Mesendoderm (in vitro differentiated cells): Measurements from ENCODE around the gene MED27.

Source experiments
- DNase-seq: peaks from one replicate; pipeline ENCODE4 v3.0.0; 2013
- H2AK5ac ChIP-seq: 2 replicates; pipeline ENCODE4 v1.6.1; 2013; ENCODE audit warnings: low read length, inconsistent platforms
- H2BK120ac ChIP-seq: 2 replicates; pipeline ENCODE4 v1.6.1; 2013; ENCODE audit warnings: low read depth, mild to moderate bottlenecking, low read length, moderate library complexity, mixed read lengths
- H2BK15ac ChIP-seq: replicated peaks from 2 replicates; pipeline ENCODE4 v1.6.1; 2013; ENCODE audit warnings: low read depth, mild to moderate bottlenecking, moderate library complexity
- H2BK5ac ChIP-seq: 2 replicates; pipeline ENCODE4 v1.6.1; 2013; ENCODE audit warnings: low read length, inconsistent platforms
- H3K18ac ChIP-seq: 2 replicates; pipeline ENCODE4 v1.6.1; 2013; ENCODE audit warnings: mild to moderate bottlenecking, low read length, mixed read lengths
- H3K23ac ChIP-seq: one replicate; pipeline ENCODE4 v1.6.1; 2013; ENCODE audit warnings: low read length
- H3K27ac ChIP-seq: 2 replicates; pipeline ENCODE4 v1.5.1; 2013; ENCODE audit warnings: low read depth, mild to moderate bottlenecking, inconsistent platforms, low read length, moderate library complexity
- H3K27me3 ChIP-seq: 2 replicates; pipeline ENCODE4 v1.6.1; 2013; ENCODE audit warnings: low read length, control low read depth, mild to moderate bottlenecking, inconsistent platforms; ENCODE audit not compliant: insufficient read depth, poor library complexity
- H3K36me3 ChIP-seq: 2 replicates; pipeline ENCODE4 v1.6.1; 2013; ENCODE audit warnings: low read length, inconsistent platforms; ENCODE audit not compliant: control insufficient read depth, insufficient read depth
- H3K4ac ChIP-seq: one replicate; pipeline ENCODE4 v1.6.1; 2013; ENCODE audit warnings: low read depth, mild to moderate bottlenecking, low read length, moderate library complexity
- H3K4me1 ChIP-seq: 2 replicates; pipeline ENCODE4 v1.6.1; 2013; ENCODE audit warnings: low read depth, low read length, inconsistent platforms; ENCODE audit not compliant: control insufficient read depth
- H3K4me2 ChIP-seq: 2 replicates; pipeline ENCODE4 v1.6.1; 2013; ENCODE audit warnings: low read length
- H3K4me3 ChIP-seq: 2 replicates; pipeline ENCODE4 v1.5.1; 2013; ENCODE audit warnings: mild to moderate bottlenecking, low read length
- H3K56ac ChIP-seq: one replicate; pipeline ENCODE4 v1.6.1; 2013; ENCODE audit warnings: low read length
- H3K79me1 ChIP-seq: 2 replicates; pipeline ENCODE4 v1.6.1; 2013; ENCODE audit warnings: low read length, inconsistent platforms
- H3K79me2 ChIP-seq: 2 replicates; pipeline ENCODE4 v1.6.1; 2013; ENCODE audit warnings: mild to moderate bottlenecking, low read length; ENCODE audit not compliant: control insufficient read depth, insufficient read depth
- H3K9ac ChIP-seq: 2 replicates; pipeline ENCODE4 v1.6.1; 2013; ENCODE audit warnings: low read length, inconsistent platforms
- H4K5ac ChIP-seq: one replicate; pipeline ENCODE4 v1.6.1; 2013; ENCODE audit warnings: low read length
- H4K8ac ChIP-seq: one replicate; pipeline ENCODE4 v1.6.1; 2013; ENCODE audit warnings: low read depth, mild to moderate bottlenecking, control low read depth, low read length, moderate library complexity
- WGBS: extraction: QIAGEN DNeasy Blood & Tissue Kit; methylation state at CpG from one replicate; pipeline ENCODE4 v1.1.7; 2013; ENCODE audit warnings: low lambda C conversion rate, missing lambda C conversion rate; ENCODE audit not compliant: insufficient coverage; ENCODE audit errors: extremely low coverage; 5-methylcytosine and 5-hydroxymethylcytosine counted together

Gene MED27

DNA sequence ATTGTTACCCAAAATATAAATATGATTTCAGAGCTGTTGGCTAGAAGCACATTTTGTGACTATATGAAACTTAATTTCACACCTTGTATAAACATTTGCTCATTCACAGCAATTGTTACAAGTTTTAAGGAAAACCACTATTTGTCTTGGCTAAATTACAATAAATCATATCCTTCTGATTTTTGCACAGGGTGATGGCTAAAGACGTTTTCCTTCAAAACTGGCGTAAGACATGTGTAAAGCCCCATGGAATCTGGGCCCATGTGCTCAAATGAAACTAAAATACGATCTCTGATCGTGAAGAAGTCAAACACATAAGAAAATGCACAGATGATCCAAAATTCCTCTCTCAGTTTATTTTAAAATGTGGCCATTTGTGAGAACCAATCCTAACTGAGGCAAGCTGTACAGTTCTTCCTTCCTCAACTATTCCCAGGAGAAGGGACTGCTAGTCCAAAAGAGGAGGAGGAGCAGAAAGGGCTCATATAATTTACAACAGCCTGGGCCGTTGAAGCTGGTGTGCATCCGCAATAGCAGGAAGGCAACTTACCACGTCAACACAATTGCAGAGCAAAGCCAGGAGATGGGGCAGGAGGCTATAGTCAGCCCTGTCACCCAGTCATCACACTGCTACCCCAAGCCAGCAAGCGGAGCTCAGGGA, 98.4 kb downstream of the MED27 start:
- Histone ChIP-seq H3K79me2 (no peaks in the 10 kb centered on the region), H3K23ac (no peak overlapping the region), H2AK5ac (no peak overlapping the region), H2BK120ac (no peak overlapping the region), H2BK5ac (no peak overlapping the region), H3K4me2 (no peak overlapping the region), H4K5ac (no peak overlapping the region), H3K79me1 (peaks cover 2% of the 10 kb centered on the region), H4K8ac (no peak overlapping the region), H2BK15ac (no peak overlapping the region), H3K27me3 (no peaks in the 10 kb centered on the region), H3K18ac (no peak overlapping the region), H3K4ac (no peak overlapping the region), H3K36me3 (no peaks in the 10 kb centered on the region), H3K27ac (no peak overlapping the region), H3K56ac (no peak overlapping the region), H3K4me1 (no peaks in the 10 kb centered on the region), H3K4me3 (no peak overlapping the region), H3K9ac (no peak overlapping the region)
- no peak for DNase-seq
- no CpG with 5 or more reads among the region's 8 CpGs for WGBS

DNA sequence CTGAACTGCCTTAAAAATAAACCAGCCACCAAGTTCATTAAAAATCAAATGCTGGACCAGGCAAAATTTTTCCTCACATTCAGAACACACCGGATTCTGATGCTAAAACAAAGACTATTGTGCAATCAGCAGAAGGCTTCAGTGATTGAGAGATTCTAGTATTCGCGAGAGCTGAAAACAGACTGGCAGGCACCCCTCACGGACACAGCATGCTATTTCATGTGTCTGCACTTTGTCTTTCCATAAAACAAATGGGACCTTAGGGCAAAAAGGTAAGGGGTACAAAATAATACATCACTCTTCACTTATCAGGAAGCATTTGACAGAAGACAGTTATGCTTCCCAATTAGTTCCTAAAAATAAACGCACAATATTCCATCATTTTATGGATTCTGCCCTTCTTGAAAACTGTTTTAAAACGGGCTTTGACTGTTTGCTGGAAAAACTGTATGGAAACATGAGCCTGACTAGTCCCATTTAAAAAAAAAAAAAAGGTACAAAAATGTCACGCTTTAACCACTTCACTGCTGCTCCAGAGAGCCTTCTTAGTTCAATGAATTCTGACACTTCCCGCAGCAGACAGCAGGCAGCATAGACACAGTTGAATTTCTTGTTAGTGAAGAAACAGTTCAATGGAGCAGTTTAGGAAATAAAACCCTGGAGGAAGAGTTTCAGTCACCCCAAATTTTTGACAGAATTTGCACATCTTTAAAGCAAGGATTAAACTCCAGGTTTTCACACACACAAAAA, 99.2 kb downstream of the MED27 start:
- Histone ChIP-seq H2BK120ac (no peak overlapping the region), H3K27me3 (no peaks in the 10 kb centered on the region), H2AK5ac (no peak overlapping the region), H3K56ac (no peak overlapping the region), H3K79me1 (peaks cover 2% of the 10 kb centered on the region), H2BK5ac (no peak overlapping the region), H3K4me3 (no peak overlapping the region), H3K9ac (no peak overlapping the region), H3K27ac (no peak overlapping the region), H3K79me2 (no peaks in the 10 kb centered on the region), H2BK15ac (no peak overlapping the region), H4K5ac (no peak overlapping the region), H3K4me2 (no peak overlapping the region), H3K23ac (no peak overlapping the region), H3K18ac (no peak overlapping the region), H3K4ac (no peak overlapping the region), H3K4me1 (no peaks in the 10 kb centered on the region), H3K36me3 (no peaks in the 10 kb centered on the region), H4K8ac (no peak overlapping the region)
- no peak for DNase-seq
- no CpG with 5 or more reads among the region's 8 CpGs for WGBS

DNA sequence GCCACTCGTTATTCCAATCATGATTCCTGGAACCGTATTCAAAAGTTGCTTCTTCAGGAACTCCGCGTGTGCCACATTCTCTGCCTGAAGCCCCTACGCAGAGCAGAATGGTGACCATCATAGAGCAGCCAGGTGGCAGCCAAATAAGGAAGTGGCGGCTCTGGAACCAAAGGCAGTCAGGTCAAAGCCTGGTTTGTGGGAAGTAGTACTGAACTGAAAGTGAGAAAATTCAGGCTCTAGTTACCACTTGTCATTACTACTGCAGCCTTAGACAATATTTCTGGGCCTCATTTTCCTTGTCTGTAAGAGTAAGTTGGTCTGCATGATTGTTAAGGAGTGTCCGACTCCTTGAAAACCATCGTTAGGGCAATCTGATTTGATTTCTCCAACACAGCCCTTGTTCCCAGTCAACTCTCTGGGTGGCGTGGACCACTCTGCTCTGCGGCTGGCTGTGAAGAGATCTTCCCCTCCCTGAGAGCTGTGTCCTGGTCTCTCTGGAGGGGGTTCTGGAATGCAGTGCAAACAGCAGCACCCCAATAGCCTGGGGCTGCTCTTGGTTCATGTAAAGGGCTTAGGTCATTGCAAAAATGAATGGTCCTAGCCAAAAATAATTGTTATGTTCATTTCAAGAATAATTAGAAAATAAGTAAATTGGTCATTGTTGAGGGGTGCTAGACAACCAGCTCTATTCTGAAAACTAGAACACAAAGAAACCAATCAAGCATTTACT, 102.4 kb downstream of the MED27 start:
- H3K4me3 ChIP-seq: no peak overlapping the region
- H3K79me1 ChIP-seq: no peaks in the 10 kb centered on the region
- no peak overlapping the region for H3K23ac ChIP-seq
- H3K56ac ChIP-seq: no peak overlapping the region
- H4K8ac ChIP-seq: no peak overlapping the region
- no peak overlapping the region for H2BK5ac ChIP-seq
- H4K5ac ChIP-seq: no peak overlapping the region
- H3K27ac ChIP-seq: no peak overlapping the region
- DNase-seq: no peak
- H2BK120ac ChIP-seq: no peak overlapping the region
- no peak overlapping the region for H2BK15ac ChIP-seq
- H3K79me2 ChIP-seq: no peaks in the 10 kb centered on the region
- no peak overlapping the region for H3K18ac ChIP-seq
- no peak overlapping the region for H3K4ac ChIP-seq
- H3K36me3 ChIP-seq: no peaks in the 10 kb centered on the region
- no peak overlapping the region for H2AK5ac ChIP-seq
- H3K27me3 ChIP-seq: no peaks in the 10 kb centered on the region
- H3K4me2 ChIP-seq: no peak overlapping the region
- no peaks in the 10 kb centered on the region for H3K4me1 ChIP-seq
- WGBS: no CpG with 5 or more reads among the region's 10 CpGs
- no peak overlapping the region for H3K9ac ChIP-seq

DNA sequence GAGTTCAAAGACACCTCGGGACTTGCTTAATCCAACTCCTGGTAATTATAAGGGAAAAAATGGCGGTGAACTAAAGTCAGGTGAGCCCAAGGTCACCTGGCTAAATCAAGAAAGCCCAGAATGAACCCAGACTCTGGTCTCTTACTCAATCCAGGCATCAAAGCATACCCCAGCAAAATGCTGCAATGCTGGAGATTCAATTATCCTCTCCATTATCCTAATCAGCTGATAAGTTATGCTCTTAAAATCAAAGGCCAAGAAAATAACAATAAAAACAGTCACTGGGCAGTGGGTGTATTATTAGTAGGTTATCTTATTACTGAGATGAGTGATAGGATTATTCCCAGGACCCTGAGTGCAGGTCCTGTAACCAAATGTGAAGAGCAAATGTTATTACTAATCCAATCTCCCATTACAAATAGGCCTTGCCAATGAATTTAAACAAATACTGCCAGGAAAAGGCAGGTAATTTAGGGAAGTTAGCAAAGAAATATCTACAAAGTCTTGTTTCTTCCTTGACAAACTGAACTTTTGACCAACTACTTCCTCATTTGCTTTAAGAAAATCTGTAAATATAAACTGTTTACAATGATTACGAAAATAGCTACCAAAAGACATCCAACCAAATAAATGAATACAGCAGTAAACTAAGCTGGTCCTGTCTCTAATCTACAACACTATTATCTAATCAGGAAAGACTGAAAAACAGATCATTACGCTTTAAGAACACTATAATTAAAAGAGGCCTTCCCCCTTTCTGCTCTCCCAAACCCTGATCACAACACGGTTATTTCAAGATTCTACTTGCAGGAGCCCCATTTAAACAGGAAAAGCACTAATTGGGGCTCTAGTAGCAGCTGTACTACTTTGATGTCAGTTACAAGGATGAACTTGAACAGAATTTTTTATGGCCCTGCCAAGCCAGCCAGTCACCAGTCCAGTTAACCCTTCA, 103.2 kb downstream of the MED27 start:
- Histone ChIP-seq H3K79me1 (no peaks in the 10 kb centered on the region), H3K4me3 (no peak overlapping the region), H3K36me3 (no peaks in the 10 kb centered on the region), H2BK5ac (no peak overlapping the region), H3K56ac (no peak overlapping the region), H3K9ac (no peak overlapping the region), H3K4ac (no peak overlapping the region), H3K18ac (no peak overlapping the region), H4K5ac (no peak overlapping the region), H2AK5ac (no peak overlapping the region), H3K27ac (no peak overlapping the region), H3K4me2 (no peak overlapping the region), H2BK120ac (no peak overlapping the region), H2BK15ac (no peak overlapping the region), H4K8ac (no peak overlapping the region), H3K4me1 (no peaks in the 10 kb centered on the region), H3K27me3 (no peaks in the 10 kb centered on the region), H3K23ac (no peak overlapping the region), H3K79me2 (no peaks in the 10 kb centered on the region)
- WGBS: no CpG with 5 or more reads among the region's 5 CpGs
- no peak for DNase-seq

DNA sequence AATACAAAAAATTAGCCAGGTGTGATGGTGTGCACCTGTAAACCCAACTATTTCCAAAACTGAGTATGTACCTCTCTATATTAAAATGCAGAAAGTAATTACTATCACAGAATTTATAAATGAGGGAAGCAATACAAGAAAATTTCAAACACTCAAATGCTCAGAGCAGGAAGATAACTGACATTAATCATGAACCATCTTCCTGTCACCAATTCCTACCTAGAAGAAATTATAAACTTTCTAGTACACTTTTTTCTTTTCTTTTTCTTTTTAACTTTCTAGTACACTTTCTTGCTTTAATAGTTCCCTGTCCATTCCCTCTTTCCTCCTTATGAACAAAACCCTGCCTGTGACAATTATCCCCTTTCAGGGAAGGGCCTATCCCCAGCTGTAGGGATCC, 106.8 kb downstream of the MED27 start:
- H3K4me1 ChIP-seq: no peaks in the 10 kb centered on the region

More for the DNA sequence above, 106.8 kb downstream of the MED27 start:
- Histone ChIP-seq H3K4ac (no peak overlapping the region), H3K36me3 (no peaks in the 10 kb centered on the region), H3K23ac (no peak overlapping the region), H2AK5ac (no peak overlapping the region), H2BK15ac (no peak overlapping the region), H3K79me2 (no peaks in the 10 kb centered on the region), H2BK120ac (no peak overlapping the region), H4K5ac (no peak overlapping the region), H3K79me1 (no peaks in the 10 kb centered on the region), H3K4me3 (no peak overlapping the region), H3K9ac (no peak overlapping the region), H3K27ac (no peak overlapping the region), H3K18ac (no peak overlapping the region), H3K4me2 (no peak overlapping the region), H2BK5ac (no peak overlapping the region), H3K27me3 (no peaks in the 10 kb centered on the region), H3K56ac (no peak overlapping the region), H4K8ac (no peak overlapping the region)
- DNase-seq: no peak
